Endothelial cell of umbilical vein (primary cell): ENCODE measurements around the gene MACROH2A1. TPM values are rescaled to one million over a fixed set of nuclear protein-coding genes. Genes with fewer than 3 reads are reported as not detected.

Experiments used
- BruUV-seq: library from RNA; stranded (reverse); fragments of 400-500 nt; replicated peaks from 2 replicates; lab custom pipeline; 2021; lab: Mats Ljungman, UMichigan
- CTCF ChIA-PET: fragments of 300-600, 350-600 bp; sonication (Branson Sonifier 250); formaldehyde crosslinking; loops from one replicate; lab custom pipeline; 2021; ENCODE audit warnings: antibody characterized with exemption, inconsistent platforms; lab: Charles Lee
- POLR2A ChIA-PET: fragments of 300-600, 350-600 bp; sonication (Branson Sonifier 250); formaldehyde crosslinking; loops from one replicate; lab custom pipeline; 2021; ENCODE audit warnings: antibody characterized with exemption, inconsistent platforms; lab: Charles Lee
- DNase-seq: peaks from one replicate; pipeline ENCODE4 v3.0.0-alpha.2; 2011; ENCODE audit warnings: low read depth, low spot score
- FAIRE-seq: peaks from 2 replicates; lab custom pipeline; 2011; peaks lifted over from hg19 to GRCh38; lab: Jason Lieb, UNC
- H2AFZ ChIP-seq: 2 replicates; pipeline ENCODE4 v1.6.0; 2012; ENCODE audit warnings: low read depth, low read length, control low read depth, inconsistent platforms
- H3K27ac ChIP-seq: 2 replicates; pipeline ENCODE4 v1.5.1; 2011; ENCODE audit warnings: low read depth, mild to moderate bottlenecking, control low read depth, low read length, moderate library complexity; ENCODE audit not compliant: insufficient read depth
- H3K27me3 ChIP-seq, 2 experiments: 2 replicates each; pipeline versions ENCODE4 v1.6.0 to v1.6.1; 2011; ENCODE audit warnings: low read length in 2 of 2, mixed read lengths in 1 of 2; ENCODE audit not compliant: control insufficient read depth in 2 of 2, insufficient read depth in 2 of 2
- H3K36me3 ChIP-seq, 2 experiments: 2 replicates in 1 of 2; 3 replicates in 1 of 2; pipeline ENCODE4 v1.5.1; 2011; ENCODE audit warnings: low read length in 2 of 2, mild to moderate bottlenecking in 1 of 2, moderate library complexity in 1 of 2; ENCODE audit not compliant: control insufficient read depth in 2 of 2, insufficient read depth in 2 of 2; ENCODE audit errors: extremely low read depth in 1 of 2
- H3K4me1 ChIP-seq: 3 replicates; pipeline ENCODE4 v1.5.1; 2011; ENCODE audit warnings: mild to moderate bottlenecking, low read length; ENCODE audit not compliant: control insufficient read depth, insufficient read depth; ENCODE audit errors: extremely low read depth
- H3K4me2 ChIP-seq: 2 replicates; pipeline ENCODE4 v1.6.1; 2011; ENCODE audit warnings: low read length, control low read depth, mixed read lengths; ENCODE audit not compliant: insufficient read depth
- H3K4me3 ChIP-seq, 3 experiments: fragments of 200-600 bp in 1 of 3; sonication (generic), shearing (Covaris generic) in 1 of 3; replicated peaks in 1 of 3; 2 replicates each; pipeline ENCODE4 v1.5.1; 2011 to 2016; ENCODE audit warnings: control low read depth in 3 of 3, low read length in 3 of 3, mild to moderate bottlenecking in 2 of 3, inconsistent platforms in 1 of 3, low read depth in 1 of 3, moderate library complexity in 1 of 3; ENCODE audit not compliant: insufficient read depth in 1 of 3
- H3K79me2 ChIP-seq: 2 replicates; pipeline ENCODE4 v1.6.0; 2012; ENCODE audit warnings: low read length, inconsistent platforms; ENCODE audit not compliant: control insufficient read depth, insufficient read depth
- H3K9ac ChIP-seq: replicated peaks from 2 replicates; pipeline ENCODE3; 2011; ENCODE audit warnings: low read length, control low read depth; ENCODE audit not compliant: insufficient read depth; ENCODE audit errors: extremely low read depth
- H3K9me1 ChIP-seq: replicated peaks from 3 replicates; pipeline ENCODE4 v1.6.0; 2011; ENCODE audit warnings: mild to moderate bottlenecking, low read length; ENCODE audit not compliant: control insufficient read depth, insufficient read depth; ENCODE audit errors: extremely low read depth
- H3K9me3 ChIP-seq: replicated peaks from 2 replicates; pipeline ENCODE4 v1.5.1; 2012; ENCODE audit warnings: low read length, inconsistent platforms; ENCODE audit not compliant: control insufficient read depth, insufficient read depth
- H4K20me1 ChIP-seq: replicated peaks from 2 replicates; pipeline ENCODE3; 2011; ENCODE audit warnings: mild to moderate bottlenecking, low read length; ENCODE audit not compliant: control insufficient read depth, insufficient read depth; ENCODE audit errors: extremely low read depth
- CTCF ChIP-seq, 2 donors: IDR thresholded peaks; 1 replicate in 1 of 2; 2 replicates in 1 of 2; pipeline ENCODE4 v1.5.1; 2011; ENCODE audit warnings: low read length in 2 of 2, mild to moderate bottlenecking in 2 of 2, moderate library complexity in 2 of 2, control low read depth in 1 of 2, inconsistent platforms in 1 of 2, low read depth in 1 of 2; ENCODE audit not compliant: insufficient read depth in 1 of 2; ENCODE audit errors: extremely low read depth in 1 of 2
- EZH2 ChIP-seq: IDR thresholded peaks from 2 replicates; pipeline ENCODE4 v1.6.1; 2012; ENCODE audit warnings: borderline replicate concordance, low read depth, mild to moderate bottlenecking, moderate library complexity, low read length, inconsistent platforms; ENCODE audit not compliant: severe bottlenecking
- FOS ChIP-seq: IDR thresholded peaks from 2 replicates; pipeline ENCODE4 v1.6.1; 2011; ENCODE audit warnings: mild to moderate bottlenecking, low read length, moderate library complexity, borderline replicate concordance; ENCODE audit not compliant: insufficient read depth
- GATA2 ChIP-seq: IDR thresholded peaks from 2 replicates; pipeline ENCODE4 v1.7.0; 2011; ENCODE audit warnings: low read depth, mild to moderate bottlenecking, moderate library complexity, mixed read lengths, low read length; ENCODE audit not compliant: insufficient read length, insufficient read depth
- JUN ChIP-seq: IDR thresholded peaks from 2 replicates; pipeline ENCODE4 v1.6.1; 2011; ENCODE audit warnings: borderline replicate concordance, low read depth; ENCODE audit not compliant: insufficient read length, insufficient read depth
- MAX ChIP-seq: IDR thresholded peaks from 2 replicates; pipeline ENCODE4 v1.6.1; 2011; ENCODE audit not compliant: insufficient read depth, insufficient read length
- MYC ChIP-seq: IDR thresholded peaks from one replicate; pipeline ENCODE4 v1.6.1; 2011; ENCODE audit warnings: mild to moderate bottlenecking, low read depth, low read length
- POLR2A ChIP-seq: IDR thresholded peaks from 2 replicates; pipeline ENCODE4 v1.6.1; 2012; ENCODE audit warnings: low read depth, mild to moderate bottlenecking, control low read depth, low read length
- POLR2AphosphoS5 ChIP-seq: IDR thresholded peaks from 2 replicates; pipeline ENCODE4 v1.6.1; 2012; ENCODE audit warnings: low read depth, mild to moderate bottlenecking, control low read depth, low read length, moderate library complexity; ENCODE audit not compliant: insufficient read depth
- dilution Hi-C: fragments of 300-500 bp; cut with MboI; formaldehyde crosslinking; loops from one replicate; pipeline ENCODE4 v1.15.0; 2019; ENCODE audit warnings: low sequenced_read_pairs; ENCODE audit not compliant: extremely low pct_ligation_motif_present
- intact Hi-C: fragments of 100-400 bp; cut with micrococcal nuclease; formaldehyde crosslinking; loops from one replicate; pipeline ENCODE4 v1.10.0; 2022
- polyA plus RNA-seq, 4 experiments: library from polyadenylated mRNA; depleted of rRNA in 3 of 4; stranded (reverse) in 3 of 4; unstranded in 1 of 4; fragments of >200 nt; gene quantifications; 2 replicates each; pipeline versions ENCODE4 v1.2.1 to v1.2.3, GENCODE V29; 2011 to 2012; ENCODE audit warnings: missing spikeins in 1 of 4
- total RNA-seq: library from RNA; stranded (reverse); gene quantifications from 2 replicates; pipeline ENCODE4 v1.2.3, GENCODE V29; 2021

The MACROH2A1 gene
- total and polyA plus RNA-seq, 2 donors (not counting 3 experiments of a cell fraction or from before 2014, with no cell fraction given) = 89.3 to 147 TPM

- no peaks in the 10 kb centered on the region for H3K36me3 ChIP-seq
- peaks cover 2 to 19% of the 10 kb centered on the region in 2 experiments for H3K27me3 ChIP-seq
- no peaks in the 10 kb centered on the region for H4K20me1 ChIP-seq
- intact Hi-C loops = no loop called here
- H3K4me1 ChIP-seq = no peaks in the 10 kb centered on the region
- FAIRE-seq (no peak), DNase-seq (no peak)
- TF ChIP-seq GATA2 (no peak), FOS (no peak), EZH2 (no peak), MAX (no peak), POLR2AphosphoS5 (no peak), MYC (no peak), CTCF (IDR thresholded peaks at IDR 0.05; ENCODE audit: extremely low read depth in 1 of 2, insufficient read depth in 1 of 2, low read depth in 1 of 2, low read length in 2 of 2) (no peak), JUN (no peak), POLR2A (no peak)
- no peak overlapping the region for H3K9ac ChIP-seq
- H3K9me1 ChIP-seq = no peaks in the 10 kb centered on the region
- H3K4me3 ChIP-seq = no peak overlapping the region
- no peaks in the 10 kb centered on the region for H3K9me3 ChIP-seq
- no TSS peak for BruUV-seq
- H3K79me2 ChIP-seq = no peaks in the 10 kb centered on the region
- no peak overlapping the region for H3K27ac ChIP-seq
- ChIA-PET CTCF (no interaction called here), POLR2A (no interaction called here)
- dilution Hi-C loops = no loop called here
- H2AFZ ChIP-seq = no peak overlapping the region
- H3K4me2 ChIP-seq = no peak overlapping the region
Measured at GRCh38 chr5:135295852-135296251, 103.2 kb downstream of the MACROH2A1 start.
